Epithelial cell of alveolus of lung (primary cell): ENCODE results near the gene LRRC75B. TPM values are rescaled to one million over a fixed set of nuclear protein-coding genes. Genes with fewer than 3 reads are reported as not detected.

Experiments
- total RNA-seq: library from RNA; depleted of rRNA; stranded (reverse); fragments of >200 nt; gene quantifications from 2 replicates; pipeline ENCODE4 v1.2.1, GENCODE V29; 2015

LRRC75B gene, protein sequence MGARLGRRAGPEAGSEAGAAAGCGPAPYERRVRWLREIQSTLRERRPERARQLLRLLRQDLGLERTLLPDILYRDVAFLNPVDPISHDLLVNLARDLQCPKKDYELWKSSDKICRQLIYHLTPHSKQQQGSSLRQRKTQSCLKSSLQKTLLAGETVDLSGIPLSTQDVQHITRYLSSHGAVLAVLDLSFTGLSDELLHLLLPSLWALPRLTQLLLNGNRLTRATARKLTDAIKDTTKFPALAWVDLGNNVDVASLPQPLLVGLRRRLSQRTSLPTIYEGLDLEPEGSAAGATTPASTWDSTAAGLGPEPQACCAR
- total RNA-seq: 11.7 and 12.5 TPM in 2 replicates

DNA sequence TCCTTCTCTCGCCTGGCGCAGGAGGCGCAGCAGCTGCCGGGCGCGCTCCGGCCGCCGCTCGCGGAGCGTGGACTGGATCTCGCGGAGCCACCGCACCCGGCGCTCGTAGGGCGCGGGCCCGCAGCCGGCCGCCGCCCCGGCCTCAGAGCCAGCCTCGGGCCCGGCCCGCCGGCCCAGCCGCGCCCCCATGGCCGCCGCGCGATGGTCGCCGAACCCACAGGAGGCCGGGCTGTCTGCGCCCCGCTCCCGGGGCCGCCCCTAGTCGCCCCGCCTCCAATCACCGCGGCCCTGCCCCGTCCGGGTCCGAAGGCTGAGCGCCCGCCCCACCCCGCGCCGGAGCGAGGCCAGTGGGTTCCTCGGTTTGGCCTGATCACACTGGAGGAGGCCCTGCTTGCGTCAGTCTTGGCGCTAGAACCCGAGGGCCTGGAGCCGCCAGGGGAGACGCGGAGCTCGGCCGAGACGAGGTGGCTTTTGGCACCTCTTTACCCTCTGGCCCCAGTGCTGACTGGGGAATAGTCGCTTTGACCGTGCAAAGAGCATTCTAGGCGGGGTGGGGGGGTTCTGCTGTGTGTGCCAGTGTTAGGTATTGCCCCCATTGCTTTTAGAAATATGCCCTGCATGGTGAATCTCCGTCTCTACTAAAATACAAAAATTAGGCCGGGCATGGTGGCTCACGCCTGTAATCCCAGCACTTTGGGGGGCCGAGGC lies at the start of gene LRRC75B:
LRRC75B (minus strand) TSS at position 223 of the 708 bp plus-strand sequence; CDS start at position 189, 34 bp downstream.

DNA sequence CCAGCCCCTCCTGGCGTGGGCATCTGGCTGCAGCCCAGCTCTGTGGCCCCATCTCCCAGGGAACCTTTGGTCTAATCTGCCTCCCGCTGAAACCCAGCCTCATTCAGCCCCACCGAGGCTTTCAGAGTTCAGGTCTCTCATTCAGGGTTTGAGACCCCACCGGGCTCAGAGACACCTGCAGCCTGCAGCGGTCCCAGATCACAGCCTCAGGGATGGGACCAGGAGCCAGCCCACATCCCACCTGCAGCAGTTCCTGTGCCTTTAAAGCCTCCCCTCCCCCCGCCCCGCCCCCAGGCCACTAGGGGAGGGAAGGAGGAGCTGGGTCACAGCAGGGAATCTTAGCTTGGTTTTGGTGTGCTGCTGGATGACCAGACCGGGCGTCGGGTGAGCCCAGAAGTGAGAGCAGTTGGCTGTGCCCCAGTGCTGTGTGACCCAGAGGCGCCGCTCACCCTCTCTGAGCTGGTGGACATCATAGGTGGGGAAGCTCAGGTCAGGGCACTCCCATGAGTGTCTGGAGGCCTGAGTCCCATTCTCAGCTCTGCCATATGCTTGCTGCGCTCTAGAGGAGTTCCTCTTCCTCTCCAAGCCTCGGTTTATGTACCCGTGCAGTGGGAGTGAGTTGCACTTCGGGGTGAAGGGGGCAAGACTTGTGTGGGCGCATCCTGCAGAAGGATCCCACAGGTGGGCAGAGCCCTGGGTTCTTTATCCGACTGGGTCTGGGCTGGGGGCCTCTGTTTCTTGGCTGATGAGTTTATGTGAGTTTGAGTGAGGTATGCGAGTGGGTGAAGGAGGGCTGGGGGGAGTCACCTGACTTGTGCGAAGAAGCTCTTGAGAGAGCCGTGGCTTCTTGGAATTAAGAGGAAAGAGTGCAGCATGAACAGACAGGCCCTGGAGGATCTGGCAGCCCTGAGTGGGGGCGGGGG lies 10.2 kb upstream of the LRRC75B start, which contains the start of gene GGT1:
GGT1 (plus strand) TSS at position 347 of the 923 bp plus-strand sequence. CDS start 7,889 bp downstream, outside the sequence.

DNA sequence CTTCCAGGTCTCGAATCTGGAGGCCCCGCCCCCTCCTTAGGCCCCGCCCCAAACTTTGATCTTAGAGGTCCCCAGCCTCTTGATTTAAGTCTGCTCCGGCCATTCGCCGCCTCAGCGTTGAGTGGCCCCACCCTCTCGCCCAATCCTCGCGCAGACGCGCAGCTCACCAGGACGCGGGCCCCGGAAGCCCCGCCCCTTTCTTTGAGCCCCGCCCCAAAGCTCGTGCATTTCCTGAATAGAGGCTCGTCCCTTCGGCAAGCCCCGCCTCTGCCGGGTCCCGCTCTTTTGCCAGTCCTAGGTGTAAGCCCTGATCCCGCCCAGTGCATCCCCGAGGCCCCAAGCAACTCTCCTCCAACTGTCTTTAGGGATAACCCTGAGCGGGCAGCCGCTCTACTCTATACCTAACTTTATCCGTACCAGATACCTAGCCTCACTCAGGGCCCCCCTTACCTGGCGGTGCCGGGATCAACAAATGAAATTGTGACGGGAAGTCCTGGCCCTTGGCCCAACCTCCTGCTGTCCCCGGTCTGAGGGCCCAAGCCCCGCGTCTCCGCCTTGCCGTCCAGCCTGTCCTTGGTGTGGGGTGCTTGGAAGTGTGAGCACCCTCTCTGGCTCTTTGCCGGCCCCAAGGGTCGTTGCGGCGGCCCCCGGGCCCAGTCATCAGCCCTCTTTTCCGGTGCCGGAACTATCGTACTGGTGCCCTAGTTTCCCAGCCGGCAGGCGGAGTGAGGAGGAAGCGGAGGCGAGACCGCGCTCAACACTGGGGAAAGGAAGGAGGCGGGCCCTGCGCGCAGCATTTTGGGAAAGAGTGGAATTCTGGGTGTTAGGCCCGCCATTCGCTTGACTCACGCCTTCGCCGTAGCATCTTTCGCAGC lies 37.5 kb downstream of the LRRC75B start, which contains the start of gene SNRPD3:
SNRPD3 (plus strand) TSS at position 835 of the 875 bp plus-strand sequence. CDS start 1,676 bp downstream, outside the sequence.

DNA sequence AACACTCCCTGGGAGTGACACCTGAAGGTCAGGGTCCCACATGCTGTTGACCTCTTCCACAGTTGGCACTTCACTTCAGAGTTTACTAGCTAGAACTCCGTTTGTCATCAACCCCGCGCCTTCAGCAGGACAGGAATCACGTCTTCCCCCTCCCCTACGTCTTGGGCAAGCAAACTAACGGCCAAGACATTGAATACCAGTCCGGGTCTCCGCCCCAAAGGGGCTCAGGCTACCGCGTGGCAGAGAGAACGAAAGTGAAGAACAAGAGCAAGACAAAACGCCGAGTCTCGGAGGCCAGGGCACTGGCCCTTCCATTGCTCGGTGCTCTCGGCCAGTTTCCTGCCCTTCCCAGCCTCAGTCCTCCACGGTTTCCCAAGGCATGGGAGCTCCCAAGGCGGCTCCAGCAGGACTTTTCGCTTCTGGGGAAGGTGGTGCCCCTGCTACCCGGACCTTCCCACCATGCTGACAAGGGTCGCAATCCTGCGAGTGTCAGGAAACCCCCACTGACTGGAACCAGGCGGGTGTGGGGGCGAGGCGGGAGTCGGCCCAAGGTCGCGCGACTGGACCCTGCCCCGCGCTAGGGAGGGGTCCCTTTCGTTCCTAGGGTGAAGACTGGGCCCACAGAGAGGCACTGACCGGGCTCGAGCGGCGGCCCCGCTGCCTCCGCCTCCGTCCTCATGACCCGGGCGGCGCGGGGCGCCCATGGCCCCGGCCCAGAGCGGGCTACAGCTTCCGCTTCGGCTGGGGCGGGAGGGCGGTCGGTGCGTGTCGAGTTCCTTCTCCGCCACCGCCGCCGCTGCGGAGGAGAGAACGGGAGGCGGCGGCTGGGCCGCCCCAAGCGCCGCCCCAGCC lies 38.3 kb downstream of the LRRC75B start, which contains the start of gene GUCD1:
GUCD1 (minus strand) TSS at position 826 of the 852 bp plus-strand sequence; CDS start at position 679, 147 bp downstream.

Other genes starting within 250 kb of the LRRC75B start
- 0.26 and 7.0 TPM in 2 replicates for gene ADORA2A, start 165.5 kb downstream of the LRRC75B start, total RNA-seq
- gene UPB1, start 97.7 kb downstream of the LRRC75B start, total RNA-seq: 0.13 TPM in 1 of 2 replicates, not detected in the other
- 97.6 and 110 TPM in 2 replicates for gene GUCD1, start 37.9 kb downstream of the LRRC75B start, total RNA-seq
- 125 and 170 TPM in 2 replicates for gene SNRPD3, start 37.1 kb downstream of the LRRC75B start, total RNA-seq
- 1.4 and 2.5 TPM in 2 replicates for gene GGT1, start 10.1 kb upstream of the LRRC75B start, total RNA-seq
- gene PIWIL3, start 181.6 kb upstream of the LRRC75B start, total RNA-seq: not detected in 2 replicates
- gene SGSM1, start 213.1 kb upstream of the LRRC75B start, total RNA-seq: not detected in 2 replicates